KMS-11 (cell line): ENCODE results near the gene SLC41A1.
A peak's percentile ranks its signal among the peaks of the same experiment; 100 is the strongest.

Experiments used
- H2AFZ ChIP-seq: fragments of 200-600 bp; sonication (generic); 2 replicates; pipeline ENCODE4 v1.6.1; 2016; ENCODE audit warnings: antibody characterized with exemption, mixed run types, low read depth
- H3K27ac ChIP-seq: fragments of 200-600 bp; sonication (generic); 2 replicates; pipeline ENCODE4 v1.6.1; 2016; ENCODE audit warnings: mild to moderate bottlenecking, mixed run types
- H3K27me3 ChIP-seq: fragments of 200-600 bp; sonication (generic); 2 replicates; pipeline ENCODE4 v1.6.1; 2017; ENCODE audit warnings: mild to moderate bottlenecking, low read depth, mixed run types, moderate library complexity; ENCODE audit not compliant: insufficient read depth
- H3K36me3 ChIP-seq: fragments of 200-600 bp; sonication (generic); 2 replicates; pipeline ENCODE4 v1.6.1; 2017; ENCODE audit warnings: mild to moderate bottlenecking, mixed run types; ENCODE audit not compliant: insufficient read depth
- H3K4me1 ChIP-seq: fragments of 200-600 bp; sonication (generic); 2 replicates; pipeline ENCODE4 v1.6.1; 2016; ENCODE audit warnings: mild to moderate bottlenecking, low read depth, mixed run types; ENCODE audit not compliant: poor library complexity, severe bottlenecking
- H3K4me2 ChIP-seq: fragments of 200-600 bp; sonication (generic); 2 replicates; pipeline ENCODE4 v1.7.0; 2016; ENCODE audit warnings: mild to moderate bottlenecking, mixed run types
- H3K4me3 ChIP-seq: fragments of 200-600 bp; sonication (generic); IDR thresholded peaks from 2 replicates; pipeline ENCODE4 v1.6.1; 2017; ENCODE audit warnings: low read depth, low read length, mixed read lengths; ENCODE audit not compliant: insufficient read depth
- H3K79me2 ChIP-seq: fragments of 200-600 bp; sonication (generic); 2 replicates; pipeline ENCODE4 v1.6.1; 2016; ENCODE audit warnings: low read depth, mixed run types; ENCODE audit not compliant: insufficient read depth
- H3K9ac ChIP-seq: fragments of 200-600 bp; sonication (generic); 2 replicates; pipeline ENCODE4 v1.6.1; 2016; ENCODE audit warnings: mild to moderate bottlenecking, mixed run types
- H4K20me1 ChIP-seq: fragments of 200-600 bp; sonication (generic); 2 replicates; pipeline ENCODE4 v1.6.1; 2016; ENCODE audit warnings: mild to moderate bottlenecking, mixed run types; ENCODE audit not compliant: insufficient read depth
- CTCF ChIP-seq: fragments of 200-600 bp; sonication (generic); conservative IDR thresholded peaks from 2 replicates; pipeline ENCODE4 v1.6.1; 2017; ENCODE audit warnings: low read depth, mild to moderate bottlenecking, antibody characterized with exemption, low read length, moderate library complexity, mixed read lengths

SLC41A1 gene

GRCh38 chr1:205817364-205817763 is 4.4 kb upstream of the SLC41A1 start:
- Histone ChIP-seq H3K4me2 (no peak overlapping the region), H3K4me1 (peaks cover 7% of the 10 kb centered on the region)
- no peak for TF ChIP-seq CTCF

GRCh38 chr1:205813755-205814058 is 709 bp upstream of the SLC41A1 start:
- Histone ChIP-seq H3K79me2 (no peaks in the 10 kb centered on the region), H3K27me3 (no peaks in the 10 kb centered on the region; the same call in 1 of the 2 replicates), H3K27ac (no peak overlapping the region), H3K4me2 (peak overlapping the region; percentile 88), H3K4me1 (peaks cover 5% of the 10 kb centered on the region), H3K4me3 (no peak overlapping the region), H3K9ac (peak overlapping the region; percentile 69; the same call in 1 of the 2 replicates), H3K36me3 (peaks cover 3% of the 10 kb centered on the region; the same call in 1 of the 2 replicates), H4K20me1 (no peaks in the 10 kb centered on the region), H2AFZ (peak overlapping the region; percentile 91)
- no peak for TF ChIP-seq CTCF

More at GRCh38 chr1:205817364-205817763, 4.4 kb upstream of the SLC41A1 start:
- no peak overlapping the region for H3K9ac ChIP-seq
- H3K36me3 ChIP-seq, result no peaks in the 10 kb centered on the region
- H3K79me2 ChIP-seq, result no peaks in the 10 kb centered on the region
- no peak overlapping the region for H3K27ac ChIP-seq
- no peaks in the 10 kb centered on the region; the same call in 1 of the 2 replicates for H3K27me3 ChIP-seq
- H4K20me1 ChIP-seq, result no peaks in the 10 kb centered on the region
- no peak overlapping the region for H3K4me3 ChIP-seq
- no peak overlapping the region for H2AFZ ChIP-seq

GRCh38 chr1:205812271-205812877 is 624 bp downstream of the SLC41A1 start:
- no peaks in the 10 kb centered on the region for H4K20me1 ChIP-seq
- no peaks in the 10 kb centered on the region for H3K79me2 ChIP-seq
- H3K4me1 ChIP-seq, result peaks cover 5% of the 10 kb centered on the region
- H3K9ac ChIP-seq, result peak overlapping the region; percentile 69
- H3K27ac ChIP-seq, result no peak overlapping the region
- H2AFZ ChIP-seq, result peak overlapping the region; percentile 91
- H3K36me3 ChIP-seq, result peaks cover 3% of the 10 kb centered on the region; the same call in 1 of the 2 replicates
- no peak for TF ChIP-seq CTCF
- H3K4me2 ChIP-seq, result peak overlapping the region; percentile 88
- no peaks in the 10 kb centered on the region; the same call in 1 of the 2 replicates for H3K27me3 ChIP-seq
- H3K4me3 ChIP-seq, result peak overlapping the region; percentile 96

- H3K4me3 ChIP-seq, result no peak overlapping the region
- H3K27ac ChIP-seq, result no peak overlapping the region
- no peaks in the 10 kb centered on the region for H4K20me1 ChIP-seq
- H3K36me3 ChIP-seq, result peaks cover 3% of the 10 kb centered on the region; the same call in 1 of the 2 replicates
- H3K9ac ChIP-seq, result no peak overlapping the region
- no peaks in the 10 kb centered on the region; the same call in 1 of the 2 replicates for H3K27me3 ChIP-seq
- TF ChIP-seq CTCF, result no peak
- peak overlapping the region; percentile 88 for H3K4me2 ChIP-seq
- no peaks in the 10 kb centered on the region for H3K79me2 ChIP-seq
- peaks cover 5% of the 10 kb centered on the region for H3K4me1 ChIP-seq
- no peak overlapping the region for H2AFZ ChIP-seq
Observed at GRCh38 chr1:205811660-205812059, 1.3 kb downstream of the SLC41A1 start.
